GM23248 (cell line): ENCODE results near the gene WNT1.

Source experiments
- EZH2 ChIP-seq: fragments of 200-600 bp; sonication (generic); IDR thresholded peaks from 2 replicates; pipeline ENCODE4 v1.6.1; 2018; ENCODE audit warnings: antibody characterized with exemption, mild to moderate bottlenecking; ENCODE audit not compliant: insufficient read depth, poor library complexity, severe bottlenecking
- EZH2phosphoT487 ChIP-seq: fragments of 200-600 bp; sonication (generic); IDR thresholded peaks from 2 replicates; pipeline ENCODE4 v1.6.1; 2018; ENCODE audit warnings: antibody characterized with exemption, moderate library complexity, mild to moderate bottlenecking, low read depth; ENCODE audit not compliant: insufficient read depth

DNA sequence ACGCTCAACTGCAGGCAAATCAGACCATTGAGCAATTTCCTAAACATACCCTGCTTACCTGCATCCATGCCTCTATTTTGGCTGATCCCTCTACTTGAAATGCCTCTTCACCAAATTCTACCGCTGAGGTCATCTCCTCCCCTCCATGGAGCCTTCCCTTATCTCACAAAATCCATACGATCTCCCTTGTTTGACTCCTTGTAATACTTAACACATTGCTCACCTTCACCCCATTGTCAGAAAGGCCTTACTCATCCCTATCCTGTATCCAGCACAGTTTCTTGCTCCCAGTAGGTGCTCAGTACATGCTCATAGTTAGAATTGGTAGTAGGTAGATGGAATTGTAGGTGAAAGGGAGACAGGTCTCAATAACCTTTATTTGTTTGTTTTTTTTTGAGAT lies 15.7 kb downstream of the WNT1 start:
- no peak for TF ChIP-seq EZH2phosphoT487
- no peak for TF ChIP-seq EZH2
